ENCODE results near the gene ITPR2. TPM values are rescaled to one million over a fixed set of nuclear protein-coding genes. Genes with fewer than 3 reads are reported as not detected.

The ITPR2 gene
- total RNA-seq, 3 donors from 2014 or later (not counting 1 experiment from before 2014, with no cell fraction given): 59.1 to 70.7 (median 68.2) TPM

GRCh38 chr12:26573225-26573909 lies 259.6 kb downstream of the ITPR2 start:
- Histone ChIP-seq H3K36me3 (ENCODE audit: control insufficient read depth, insufficient read depth, low read length) (peaks cover 8% of the 10 kb centered on the region), H3K27ac (ENCODE audit: low read length) (no peak overlapping the region), H3K9me3 (ENCODE audit: control insufficient read depth, insufficient read depth, low read length) (no peaks in the 10 kb centered on the region), H3K27me3 (ENCODE audit: control insufficient read depth, insufficient read depth, low read length) (no peaks in the 10 kb centered on the region), H3K4me1 (ENCODE audit: control insufficient read depth, insufficient read depth, low read length) (peaks cover 4% of the 10 kb centered on the region), H3K4me3 (ENCODE audit: low read length) (no peak overlapping the region)
- DNase-seq (no peak), ATAC-seq (no peak)
- no peak for TF ChIP-seq CTCF (IDR thresholded peaks at IDR 0.05)
- peaks cover 16 to 22% of the 10 kb centered on the region in 2 donors for H3K4me1 Mint-ChIP-seq
- intact Hi-C loops (cut with micrococcal nuclease): no loop called here
- H3K27ac Mint-ChIP-seq: no peak overlapping the region
- H3K36me3 Mint-ChIP-seq: peaks cover 13% of the 10 kb centered on the region
- no peak overlapping the region for H3K4me3 Mint-ChIP-seq
- H3K9me3 Mint-ChIP-seq: no peaks in the 10 kb centered on the region
- WGBS (ENCODE audit: insufficient coverage): 100% methylated on average over 1 of the region's 1 CpG
- no peaks in the 10 kb centered on the region for H3K27me3 Mint-ChIP-seq (ENCODE audit: low read depth in 2 of 2)

- H3K27ac ChIP-seq (ENCODE audit: low read length): no peak overlapping the region
Measured at GRCh38 chr12:26572137-26572536, 260.9 kb downstream of the ITPR2 start.

GRCh38 chr12:26571560-26571959 lies 261.4 kb downstream of the ITPR2 start:
- WGBS (ENCODE audit: insufficient coverage): 100% methylated on average over 3 of the region's 3 CpGs
- H3K9me3 ChIP-seq (ENCODE audit: control insufficient read depth, insufficient read depth, low read length): no peaks in the 10 kb centered on the region
- H3K4me3 ChIP-seq (ENCODE audit: low read length): no peak overlapping the region
- H3K27ac ChIP-seq (ENCODE audit: low read length): no peak overlapping the region
- no peak overlapping the region for H3K4me3 Mint-ChIP-seq
- DNase-seq (no peak), ATAC-seq (no peak)
- no peaks in the 10 kb centered on the region for H3K27me3 Mint-ChIP-seq (ENCODE audit: low read depth in 2 of 2)
- H3K4me1 ChIP-seq (ENCODE audit: control insufficient read depth, insufficient read depth, low read length): peaks cover 4% of the 10 kb centered on the region
- H3K4me1 Mint-ChIP-seq: peaks cover 15 to 17% of the 10 kb centered on the region in 2 donors
- H3K36me3 Mint-ChIP-seq: peaks cover 13% of the 10 kb centered on the region
- H3K27ac Mint-ChIP-seq: no peak overlapping the region
- H3K36me3 ChIP-seq (ENCODE audit: control insufficient read depth, insufficient read depth, low read length): peaks cover 5% of the 10 kb centered on the region
- no peaks in the 10 kb centered on the region for H3K27me3 ChIP-seq (ENCODE audit: control insufficient read depth, insufficient read depth, low read length)
- TF ChIP-seq CTCF (IDR thresholded peaks at IDR 0.05): no peak
- no peaks in the 10 kb centered on the region for H3K9me3 Mint-ChIP-seq
- intact Hi-C loops (cut with micrococcal nuclease): no loop called here

More at GRCh38 chr12:26572137-26572536, 260.9 kb downstream of the ITPR2 start:
- no peaks in the 10 kb centered on the region for H3K9me3 ChIP-seq (ENCODE audit: control insufficient read depth, insufficient read depth, low read length)
- 86% methylated on average over 1 of the region's 1 CpG for WGBS (ENCODE audit: insufficient coverage)
- peaks cover 16 to 22% of the 10 kb centered on the region in 2 donors for H3K4me1 Mint-ChIP-seq
- no peak overlapping the region for H3K27ac Mint-ChIP-seq
- H3K4me3 ChIP-seq (ENCODE audit: low read length): no peak overlapping the region
- H3K36me3 Mint-ChIP-seq: peaks cover 13% of the 10 kb centered on the region
- TF ChIP-seq CTCF (IDR thresholded peaks at IDR 0.05): no peak
- H3K4me3 Mint-ChIP-seq: no peak overlapping the region
- no peaks in the 10 kb centered on the region for H3K27me3 Mint-ChIP-seq (ENCODE audit: low read depth in 2 of 2)
- no peak for DNase-seq
- H3K9me3 Mint-ChIP-seq: no peaks in the 10 kb centered on the region
- intact Hi-C loops (cut with micrococcal nuclease): no loop called here
- no peaks in the 10 kb centered on the region for H3K27me3 ChIP-seq (ENCODE audit: control insufficient read depth, insufficient read depth, low read length)
- peaks cover 4% of the 10 kb centered on the region for H3K4me1 ChIP-seq (ENCODE audit: control insufficient read depth, insufficient read depth, low read length)
- ATAC-seq: no peak
- peaks cover 5% of the 10 kb centered on the region for H3K36me3 ChIP-seq (ENCODE audit: control insufficient read depth, insufficient read depth, low read length)

- Histone ChIP-seq H3K9me3 (ENCODE audit: control insufficient read depth, insufficient read depth, low read length) (no peaks in the 10 kb centered on the region), H3K36me3 (ENCODE audit: control insufficient read depth, insufficient read depth, low read length) (no peaks in the 10 kb centered on the region), H3K4me1 (ENCODE audit: control insufficient read depth, insufficient read depth, low read length) (no peaks in the 10 kb centered on the region), H3K27ac (ENCODE audit: low read length) (no peak overlapping the region), H3K27me3 (ENCODE audit: control insufficient read depth, insufficient read depth, low read length) (no peaks in the 10 kb centered on the region), H3K4me3 (ENCODE audit: low read length) (no peak overlapping the region)
- Mint-ChIP-seq H3K27ac (no peak overlapping the region), H3K27me3 (ENCODE audit: low read depth in 2 of 2) (no peaks in the 10 kb centered on the region), H3K36me3 (no peaks in the 10 kb centered on the region), H3K9me3 (no peaks in the 10 kb centered on the region), H3K4me1 (no peaks in the 10 kb centered on the region), H3K4me3 (no peak overlapping the region)
- DNase-seq: no peak
- ATAC-seq: no peak
- intact Hi-C loops (cut with micrococcal nuclease): no loop called here
- WGBS (ENCODE audit: insufficient coverage): 96% methylated on average over 2 of the region's 2 CpGs
- no peak for TF ChIP-seq CTCF (IDR thresholded peaks at IDR 0.05)
Measured at GRCh38 chr12:26567126-26567525, 265.9 kb downstream of the ITPR2 start.
